H9 (cell line): ENCODE results near the gene GRID2. TPM values are rescaled to one million over a fixed set of nuclear protein-coding genes. Genes with fewer than 3 reads are reported as not detected.

ENCODE experiments used
- DNase-seq: peaks from one replicate; pipeline ENCODE4 v3.0.0-alpha.2; 2017
- H2AFZ ChIP-seq: one replicate; pipeline ENCODE4 v1.6.1; 2013; ENCODE audit warnings: mild to moderate bottlenecking, low read length, control low read depth, moderate library complexity
- H2AK5ac ChIP-seq: 2 replicates; pipeline ENCODE4 v1.6.1; 2013; ENCODE audit warnings: low read length, control low read depth, mixed read lengths; ENCODE audit not compliant: insufficient read length
- H2BK120ac ChIP-seq: one replicate; pipeline ENCODE4 v1.6.1; 2013; ENCODE audit warnings: low read depth, mild to moderate bottlenecking, low read length, control low read depth, inconsistent platforms; ENCODE audit not compliant: poor library complexity, severe bottlenecking
- H2BK12ac ChIP-seq: 2 replicates; pipeline ENCODE4 v1.6.1; 2013; ENCODE audit warnings: low read length, control low read depth, mixed read lengths, low read depth; ENCODE audit not compliant: insufficient read length
- H2BK15ac ChIP-seq: 2 replicates; pipeline ENCODE4 v1.6.1; 2013; ENCODE audit warnings: low read depth, low read length, control low read depth
- H2BK20ac ChIP-seq: one replicate; pipeline ENCODE4 v1.6.1; 2013; ENCODE audit warnings: low read depth, mild to moderate bottlenecking, low read length, control low read depth, inconsistent platforms; ENCODE audit not compliant: poor library complexity, severe bottlenecking
- H2BK5ac ChIP-seq: 2 replicates; pipeline ENCODE4 v1.6.1; 2013; ENCODE audit warnings: low read length, control low read depth, mixed read lengths; ENCODE audit not compliant: insufficient read length
- H3K14ac ChIP-seq: 2 replicates; pipeline ENCODE4 v1.6.1; 2013; ENCODE audit warnings: low read length, control low read depth; ENCODE audit not compliant: insufficient read depth
- H3K18ac ChIP-seq: 2 replicates; pipeline ENCODE4 v1.6.1; 2013; ENCODE audit warnings: low read depth, mild to moderate bottlenecking, mixed read lengths, low read length, control low read depth; ENCODE audit not compliant: insufficient read length
- H3K23ac ChIP-seq: 2 replicates; pipeline ENCODE4 v1.6.1; 2013; ENCODE audit warnings: low read length, control low read depth, mixed read lengths, low read depth; ENCODE audit not compliant: insufficient read length
- H3K23me2 ChIP-seq: 2 replicates; pipeline ENCODE4 v1.6.1; 2013; ENCODE audit warnings: low read depth, mild to moderate bottlenecking, mixed read lengths, low read length, control low read depth; ENCODE audit not compliant: insufficient read length, poor library complexity, severe bottlenecking
- H3K27ac ChIP-seq: 2 replicates; pipeline ENCODE4 v1.5.1; 2013; ENCODE audit warnings: low read length, control low read depth, mixed read lengths, low read depth; ENCODE audit not compliant: insufficient read length
- H3K27me3 ChIP-seq: 2 replicates; pipeline ENCODE4 v1.6.1; 2013; ENCODE audit warnings: low read length, control low read depth, inconsistent platforms; ENCODE audit not compliant: insufficient read depth
- H3K4ac ChIP-seq: 2 replicates; pipeline ENCODE4 v1.6.1; 2013; ENCODE audit warnings: low read depth, mild to moderate bottlenecking, control low read depth, inconsistent platforms, low read length, moderate library complexity
- H3K4me1 ChIP-seq: 2 replicates; pipeline ENCODE4 v1.6.1; 2013; ENCODE audit warnings: low read length, control low read depth, inconsistent platforms; ENCODE audit not compliant: insufficient read depth
- H3K4me2 ChIP-seq: 2 replicates; pipeline ENCODE4 v1.6.1; 2013; ENCODE audit warnings: low read length, control low read depth, mixed read lengths; ENCODE audit not compliant: insufficient read length, insufficient read depth
- H3K56ac ChIP-seq: 2 replicates; pipeline ENCODE4 v1.6.1; 2013; ENCODE audit warnings: low read depth, mild to moderate bottlenecking, mixed read lengths, low read length, control low read depth; ENCODE audit not compliant: insufficient read length
- H3K79me1 ChIP-seq: 2 replicates; pipeline ENCODE4 v1.6.1; 2013; ENCODE audit warnings: low read depth, mild to moderate bottlenecking, moderate library complexity, low read length, control low read depth, inconsistent platforms; ENCODE audit not compliant: insufficient read depth, poor library complexity, severe bottlenecking
- H3K79me2 ChIP-seq: 2 replicates; pipeline ENCODE4 v1.6.1; 2013; ENCODE audit warnings: low read length, control low read depth, inconsistent platforms; ENCODE audit not compliant: insufficient read depth
- H3K9ac ChIP-seq: 2 replicates; pipeline ENCODE4 v1.6.1; 2013; ENCODE audit warnings: low read length, control low read depth, mixed read lengths; ENCODE audit not compliant: insufficient read length; ENCODE audit errors: extremely low read depth
- H3K9me3 ChIP-seq: one replicate; pipeline ENCODE4 v1.6.1; 2013; ENCODE audit warnings: low read depth, low read length, inconsistent platforms; ENCODE audit not compliant: control insufficient read depth
- H3T11ph ChIP-seq: one replicate; pipeline ENCODE4 v1.6.1; 2013; ENCODE audit warnings: mild to moderate bottlenecking, low read length, control low read depth, inconsistent platforms
- H4K20me1 ChIP-seq: one replicate; pipeline ENCODE4 v1.6.1; 2013; ENCODE audit not compliant: control insufficient read depth, insufficient read length, insufficient read depth
- H4K5ac ChIP-seq: 2 replicates; pipeline ENCODE4 v1.6.1; 2013; ENCODE audit warnings: low read depth, mild to moderate bottlenecking, mixed read lengths, low read length, control low read depth; ENCODE audit not compliant: insufficient read length
- H4K8ac ChIP-seq: replicated peaks from 2 replicates; pipeline ENCODE4 v1.6.1; 2013; ENCODE audit warnings: low read length, control low read depth, mixed read lengths, low read depth; ENCODE audit not compliant: insufficient read length
- H4K91ac ChIP-seq: 2 replicates; pipeline ENCODE4 v1.6.1; 2013; ENCODE audit warnings: low read depth, mild to moderate bottlenecking, moderate library complexity, mixed read lengths, low read length, control low read depth; ENCODE audit not compliant: insufficient read length
- H3K27ac Mint-ChIP-seq, 3 experiments: 2 replicates in 2 of 3; 3 replicates in 1 of 3; pipeline ENCODE4 v1.8.0; 2020 to 2021; ENCODE audit warnings: mixed read lengths in 3 of 3, mild to moderate bottlenecking in 1 of 3, moderate library complexity in 1 of 3
- H3K27me3 Mint-ChIP-seq: 2 replicates; pipeline ENCODE4 v1.8.0; 2021; ENCODE audit warnings: low read depth, mild to moderate bottlenecking, moderate library complexity, mixed read lengths
- H3K36me3 Mint-ChIP-seq, 3 experiments: 2 replicates in 2 of 3; 3 replicates in 1 of 3; pipeline ENCODE4 v1.8.0; 2020 to 2021; ENCODE audit warnings: low read depth in 3 of 3, mixed read lengths in 3 of 3; ENCODE audit not compliant: insufficient read depth in 1 of 3
- H3K4me1 Mint-ChIP-seq, 2 experiments: 2 replicates each; pipeline ENCODE4 v1.8.0; 2020; ENCODE audit warnings: mixed read lengths in 2 of 2
- H3K4me3 Mint-ChIP-seq, 2 experiments: 2 replicates in 1 of 2; 3 replicates in 1 of 2; pipeline ENCODE4 v1.8.0; 2020 to 2021; ENCODE audit warnings: mild to moderate bottlenecking in 2 of 2, mixed read lengths in 2 of 2, moderate library complexity in 1 of 2
- H3K9me3 Mint-ChIP-seq, 2 experiments: 2 replicates in 1 of 2; 3 replicates in 1 of 2; pipeline ENCODE4 v1.8.0; 2020; ENCODE audit warnings: mild to moderate bottlenecking in 2 of 2, mixed read lengths in 2 of 2, moderate library complexity in 1 of 2
- CTCF ChIP-seq: fragments of 200-600 bp; sonication (generic); conservative IDR thresholded peaks from 3 replicates; pipeline ENCODE4 v1.8.0; 2021; ENCODE audit warnings: antibody characterized with exemption, mild to moderate bottlenecking
- WGBS: extraction: QIAGEN DNeasy Blood & Tissue Kit; methylation state at CpG from one replicate; pipeline ENCODE4 v1.1.7; 2013; ENCODE audit warnings: missing lambda C conversion rate, low lambda C conversion rate, mixed read lengths; ENCODE audit not compliant: insufficient read length; ENCODE audit errors: extremely low coverage; 5-methylcytosine and 5-hydroxymethylcytosine counted together
- total RNA-seq: library from RNA; stranded (reverse); gene quantifications from 2 replicates; pipeline ENCODE4 v1.2.1, GENCODE V29; 2021

The GRID2 gene
- total RNA-seq, 1 experiment from 2014 or later: 21.8 TPM

GRCh38 chr4:93289241-93289640, 985.5 kb downstream of the GRID2 start:
- H3K23me2 ChIP-seq: no peaks in the 10 kb centered on the region

More at GRCh38 chr4:93289241-93289640, 985.5 kb downstream of the GRID2 start:
- H2BK5ac ChIP-seq: no peak overlapping the region
- no peak overlapping the region for H3K9ac ChIP-seq
- H2AK5ac ChIP-seq: no peak overlapping the region
- no peak overlapping the region for H3K23ac ChIP-seq
- H4K91ac ChIP-seq: no peak overlapping the region
- H2BK120ac ChIP-seq: no peak overlapping the region
- Mint-ChIP-seq H3K27ac (no peak overlapping the region), H3K27me3 (no peaks in the 10 kb centered on the region), H3K4me1 (no peaks in the 10 kb centered on the region), H3K9me3 (no peaks in the 10 kb centered on the region), H3K4me3 (no peak overlapping the region), H3K36me3 (no peaks in the 10 kb centered on the region)
- H3K79me1 ChIP-seq: no peaks in the 10 kb centered on the region
- H2BK12ac ChIP-seq: no peak overlapping the region
- H3K4me1 ChIP-seq: no peaks in the 10 kb centered on the region
- WGBS: no CpG with 5 or more reads among the region's 2 CpGs
- H3K4me2 ChIP-seq: no peak overlapping the region
- H3K27ac ChIP-seq: no peak overlapping the region
- H3K56ac ChIP-seq: no peak overlapping the region
- H3K4ac ChIP-seq: no peak overlapping the region
- no peak for DNase-seq
- no peaks in the 10 kb centered on the region for H4K20me1 ChIP-seq
- no peaks in the 10 kb centered on the region for H3K27me3 ChIP-seq
- H3K79me2 ChIP-seq: no peaks in the 10 kb centered on the region
- no peak overlapping the region for H3K14ac ChIP-seq
- no peaks in the 10 kb centered on the region for H3K9me3 ChIP-seq
- no peak overlapping the region for H4K8ac ChIP-seq
- no peak overlapping the region for H3T11ph ChIP-seq
- no peak overlapping the region for H2BK15ac ChIP-seq
- no peak overlapping the region for H2AFZ ChIP-seq
- no peak overlapping the region for H3K18ac ChIP-seq
- H2BK20ac ChIP-seq: no peak overlapping the region
- no peak for TF ChIP-seq CTCF
- no peak overlapping the region for H4K5ac ChIP-seq
